IMR-90 (cell line): ENCODE measurements around the gene ANK3. TPM values are rescaled to one million over a fixed set of nuclear protein-coding genes. Genes with fewer than 3 reads are reported as not detected.

ENCODE experiments used
- ATAC-seq: fragments of 200-7000 bp; cut with Tn5 transposase; 2 replicates; pipeline ENCODE4 v1.9.1; 2020; ENCODE audit warnings: low read depth, mild to moderate bottlenecking, moderate library complexity
- BruUV-seq: library from RNA; stranded (reverse); fragments of 400-500 nt; replicated peaks from 2 replicates; lab custom pipeline; 2021; lab: Mats Ljungman, UMichigan
- CTCF ChIA-PET: fragments of 300-600 bp; formaldehyde crosslinking; extraction: SDS; loops from one replicate; lab custom pipeline; 2021; ENCODE audit warnings: antibody characterized with exemption; lab: Yijun Ruan, JAX
- POLR2A ChIA-PET: fragments of 300-600 bp; sonication (Branson Sonifier 250); formaldehyde crosslinking; loops from one replicate; lab custom pipeline; 2022; ENCODE audit warnings: antibody characterized with exemption; ENCODE audit not compliant: unreplicated experiment; lab: Charles Lee
- DNase-seq: peaks from one replicate; pipeline ENCODE4 v3.0.0; 2013
- H2AFZ ChIP-seq: replicated peaks from 2 replicates; pipeline ENCODE3; 2013; ENCODE audit warnings: low read length, mild to moderate bottlenecking; ENCODE audit not compliant: poor library complexity
- H2AK5ac ChIP-seq: 2 replicates; pipeline ENCODE4 v1.6.1; 2013; ENCODE audit warnings: low read depth, low read length, inconsistent platforms
- H2AK9ac ChIP-seq: replicated peaks from 2 replicates; pipeline ENCODE3; 2013; ENCODE audit warnings: mild to moderate bottlenecking, low read depth, low read length, moderate library complexity; ENCODE audit not compliant: poor library complexity
- H2BK120ac ChIP-seq: 2 replicates; pipeline ENCODE4 v1.6.1; 2013; ENCODE audit warnings: low read depth, low read length, inconsistent platforms
- H2BK15ac ChIP-seq: 3 replicates; pipeline ENCODE4 v1.6.1; 2013; ENCODE audit warnings: low read depth, low read length, inconsistent platforms
- H2BK20ac ChIP-seq: 2 replicates; pipeline ENCODE4 v1.6.1; 2013; ENCODE audit warnings: low read depth, mild to moderate bottlenecking, inconsistent platforms, low read length, moderate library complexity
- H2BK5ac ChIP-seq: 2 replicates; pipeline ENCODE4 v1.6.1; 2013; ENCODE audit warnings: mild to moderate bottlenecking, low read depth, low read length, inconsistent platforms; ENCODE audit not compliant: poor library complexity, severe bottlenecking
- H3K14ac ChIP-seq: replicated peaks from 2 replicates; pipeline ENCODE4 v1.6.1; 2013; ENCODE audit warnings: low read depth, low read length, inconsistent platforms
- H3K18ac ChIP-seq: 2 replicates; pipeline ENCODE4 v1.6.1; 2013; ENCODE audit warnings: low read depth, low read length, control low read depth
- H3K23ac ChIP-seq: 2 replicates; pipeline ENCODE4 v1.6.1; 2013; ENCODE audit warnings: low read depth, low read length, inconsistent platforms
- H3K27ac ChIP-seq: 2 replicates; pipeline ENCODE4 v1.5.1; 2013; ENCODE audit warnings: mild to moderate bottlenecking, control low read depth, low read length; ENCODE audit not compliant: insufficient read depth
- H3K27me3 ChIP-seq: 2 replicates; pipeline ENCODE4 v1.6.1; 2013; ENCODE audit warnings: low read length; ENCODE audit not compliant: control insufficient read depth, insufficient read depth
- H3K36me3 ChIP-seq: 2 replicates; pipeline ENCODE4 v1.6.1; 2013; ENCODE audit warnings: low read length, mixed read lengths; ENCODE audit not compliant: control insufficient read depth, insufficient read depth
- H3K4ac ChIP-seq: 2 replicates; pipeline ENCODE4 v1.6.1; 2013; ENCODE audit warnings: low read depth, low read length, inconsistent platforms
- H3K4me1 ChIP-seq: 2 replicates; pipeline ENCODE4 v1.6.1; 2013; ENCODE audit warnings: low read length, mixed read lengths; ENCODE audit not compliant: control insufficient read depth, insufficient read depth
- H3K4me2 ChIP-seq: 2 replicates; pipeline ENCODE4 v1.6.1; 2013; ENCODE audit warnings: low read depth, mild to moderate bottlenecking, control low read depth, low read length, moderate library complexity
- H3K4me3 ChIP-seq: 2 replicates; pipeline ENCODE4 v1.5.1; 2013; ENCODE audit warnings: low read depth, mild to moderate bottlenecking, control low read depth, low read length, moderate library complexity; ENCODE audit not compliant: insufficient read depth
- H3K56ac ChIP-seq: 2 replicates; pipeline ENCODE4 v1.6.1; 2013; ENCODE audit warnings: low read length, inconsistent platforms; ENCODE audit not compliant: insufficient read depth; ENCODE audit errors: extremely low read depth
- H3K79me1 ChIP-seq, 2 experiments: 2 replicates each; pipeline ENCODE4 v1.6.1; 2013; ENCODE audit warnings: low read length in 2 of 2, inconsistent platforms in 1 of 2, low read depth in 1 of 2
- H3K9ac ChIP-seq: 2 replicates; pipeline ENCODE4 v1.6.1; 2013; ENCODE audit warnings: low read depth, low read length, control low read depth
- H3K9me1 ChIP-seq: 2 replicates; pipeline ENCODE4 v1.6.1; 2013; ENCODE audit warnings: low read length, inconsistent platforms; ENCODE audit not compliant: insufficient read depth
- H3K9me3 ChIP-seq: 2 replicates; pipeline ENCODE4 v1.6.1; 2013; ENCODE audit warnings: low read length; ENCODE audit not compliant: control insufficient read depth, insufficient read depth
- H4K20me1 ChIP-seq: 2 replicates; pipeline ENCODE4 v1.6.1; 2013; ENCODE audit warnings: low read length, inconsistent platforms; ENCODE audit not compliant: insufficient read depth
- H4K5ac ChIP-seq: 2 replicates; pipeline ENCODE4 v1.6.1; 2013; ENCODE audit warnings: mild to moderate bottlenecking, low read depth, low read length, control low read depth
- H4K8ac ChIP-seq, 2 experiments: 2 replicates each; pipeline ENCODE4 v1.6.1; 2013; ENCODE audit warnings: low read depth in 2 of 2, low read length in 2 of 2, control low read depth in 1 of 2, inconsistent platforms in 1 of 2
- H4K91ac ChIP-seq: 2 replicates; pipeline ENCODE4 v1.6.1; 2013; ENCODE audit warnings: low read depth, low read length, inconsistent platforms; ENCODE audit not compliant: insufficient read depth
- RFX5 ChIP-seq: IDR thresholded peaks from 2 replicates; pipeline ENCODE4 v1.8.0; 2012; ENCODE audit warnings: low read depth, mild to moderate bottlenecking, low read length, moderate library complexity
- WGBS, 2 experiments: methylation state at CpG; one replicate each; pipeline versions ENCODE4 v1.1.5 to v1.1.7; 2013; ENCODE audit warnings: missing lambda C conversion rate in 2 of 2; ENCODE audit not compliant: insufficient read length in 1 of 2; ENCODE audit errors: extremely low coverage in 2 of 2; 5-methylcytosine and 5-hydroxymethylcytosine counted together
- dilution Hi-C: fragments of 300-500 bp; cut with HindIII; formaldehyde crosslinking; loops from one replicate; pipeline ENCODE4 v1.14.3; 2018; ENCODE audit warnings: low sequenced_read_pairs; ENCODE audit not compliant: unreplicated experiment
- in situ Hi-C: fragments of 300-500 bp; cut with MboI; formaldehyde crosslinking; loops from 3 replicates; pipeline ENCODE4 v1.14.3; 2019; ENCODE audit warnings: low sequenced_read_pairs, inconsistent platforms, mixed read lengths
- intact Hi-C: fragments of 100-400 bp; cut with micrococcal nuclease; formaldehyde crosslinking; loops from 2 replicates; pipeline ENCODE4 v1.10.0; 2022
- polyA plus RNA-seq, 3 experiments: library from polyadenylated mRNA; depleted of rRNA; stranded (reverse); fragments of >200 nt; gene quantifications; 2 replicates each; pipeline ENCODE4 v1.2.3, GENCODE V29; 2012; ENCODE audit warnings: low replicate concordance in 1 of 3
- total RNA-seq: library from RNA; depleted of rRNA; stranded (reverse); fragments of >200 nt; gene quantifications from 2 replicates; pipeline ENCODE4 v1.2.3, GENCODE V29; 2012
- TF ChIP-seq, protein P1 (sequence below): fragments of 150-350 bp; IDR thresholded peaks from 2 replicates; pipeline ENCODE4 v1.6.1; 2016; ENCODE audit warnings: low read depth, mild to moderate bottlenecking, low read length, moderate library complexity, borderline replicate concordance

The ANK3 gene
- total and polyA plus RNA-seq, 2 of the 4 experiments (the other 2 are of a cell fraction): 0.63 to 1.8 TPM

DNA sequence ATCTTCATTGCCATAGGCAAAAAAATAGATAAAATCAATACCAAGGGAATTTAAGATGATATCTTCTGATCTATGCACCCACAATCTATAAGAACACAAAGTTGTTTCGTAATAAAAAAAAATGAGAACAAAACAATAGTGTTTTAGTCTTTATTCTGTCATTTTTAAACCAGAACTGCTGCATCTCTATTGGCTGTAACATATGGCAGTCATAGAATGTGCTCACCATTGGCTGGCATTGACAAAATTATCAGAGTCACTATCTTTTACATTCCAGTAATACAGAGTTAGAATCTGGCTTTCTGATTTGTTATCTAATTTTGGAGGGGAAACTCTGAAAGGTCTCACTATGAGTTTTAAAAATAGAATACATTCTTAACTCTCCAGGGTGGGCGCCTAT lies 344.7 kb downstream of the ANK3 start:
- no CpG with 5 or more reads among the region's 2 CpGs for WGBS, 2 experiments
- TF ChIP-seq, protein P1, sequence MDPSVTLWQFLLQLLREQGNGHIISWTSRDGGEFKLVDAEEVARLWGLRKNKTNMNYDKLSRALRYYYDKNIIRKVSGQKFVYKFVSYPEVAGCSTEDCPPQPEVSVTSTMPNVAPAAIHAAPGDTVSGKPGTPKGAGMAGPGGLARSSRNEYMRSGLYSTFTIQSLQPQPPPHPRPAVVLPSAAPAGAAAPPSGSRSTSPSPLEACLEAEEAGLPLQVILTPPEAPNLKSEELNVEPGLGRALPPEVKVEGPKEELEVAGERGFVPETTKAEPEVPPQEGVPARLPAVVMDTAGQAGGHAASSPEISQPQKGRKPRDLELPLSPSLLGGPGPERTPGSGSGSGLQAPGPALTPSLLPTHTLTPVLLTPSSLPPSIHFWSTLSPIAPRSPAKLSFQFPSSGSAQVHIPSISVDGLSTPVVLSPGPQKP: no peak
- no peak for TF ChIP-seq RFX5
- intact Hi-C loops: loop anchor here (5.0 kb wide), 3 partner anchors 138 to 418 kb away; partner anchors contain the start of gene CCDC6

More for the DNA sequence above, 344.7 kb downstream of the ANK3 start:
- no TSS peak for BruUV-seq
- no peak for DNase-seq
- ChIA-PET POLR2A (no interaction called here), CTCF (interaction anchor here (0.7 kb wide), 1 partner anchor 60 kb away, joined by 4 read pairs; no protein-coding TSS in a partner anchor)
- no peak overlapping the region for H3K4me2 ChIP-seq
- H3K4me1 ChIP-seq: peaks cover 5% of the 10 kb centered on the region; the same call in 1 of the 2 replicates
- H3K9me3 ChIP-seq: no peaks in the 10 kb centered on the region
- no peaks in the 10 kb centered on the region for H4K20me1 ChIP-seq
- H3K79me1 ChIP-seq: no peaks in the 10 kb centered on the region
- H3K36me3 ChIP-seq: no peaks in the 10 kb centered on the region
- H4K5ac ChIP-seq: no peak overlapping the region
- in situ Hi-C loops (loop anchor here (25.0 kb wide), 1 partner anchor 408 kb away; no protein-coding TSS in a partner anchor), dilution Hi-C loops (no loop called here)
- no peak overlapping the region for H3K4ac ChIP-seq
- no peak overlapping the region for H3K14ac ChIP-seq
- no peak overlapping the region for H2BK15ac ChIP-seq
- no peak overlapping the region for H3K4me3 ChIP-seq
- peak overlapping the region; percentile 16; the same call in 1 of the 2 replicates for H3K56ac ChIP-seq
- H2AK9ac ChIP-seq: no peak overlapping the region
- H4K91ac ChIP-seq: no peak overlapping the region
- no peak overlapping the region for H2AK5ac ChIP-seq
- H3K27ac ChIP-seq: no peak overlapping the region
- no peak overlapping the region for H2BK20ac ChIP-seq
- H3K23ac ChIP-seq: no peak overlapping the region
- no peak overlapping the region for H3K18ac ChIP-seq
- H4K8ac ChIP-seq: no peak overlapping the region
- H2BK120ac ChIP-seq: no peak overlapping the region
- no peak overlapping the region for H3K9ac ChIP-seq
- no peak for ATAC-seq
- no peak overlapping the region for H2BK5ac ChIP-seq
- H3K27me3 ChIP-seq: no peaks in the 10 kb centered on the region; the same call in 1 of the 2 replicates
- H2AFZ ChIP-seq: no peak overlapping the region
- peaks cover 3% of the 10 kb centered on the region; the same call in 1 of the 2 replicates for H3K9me1 ChIP-seq
